Measurements from ENCODE around the gene GABBR2.

DNA sequence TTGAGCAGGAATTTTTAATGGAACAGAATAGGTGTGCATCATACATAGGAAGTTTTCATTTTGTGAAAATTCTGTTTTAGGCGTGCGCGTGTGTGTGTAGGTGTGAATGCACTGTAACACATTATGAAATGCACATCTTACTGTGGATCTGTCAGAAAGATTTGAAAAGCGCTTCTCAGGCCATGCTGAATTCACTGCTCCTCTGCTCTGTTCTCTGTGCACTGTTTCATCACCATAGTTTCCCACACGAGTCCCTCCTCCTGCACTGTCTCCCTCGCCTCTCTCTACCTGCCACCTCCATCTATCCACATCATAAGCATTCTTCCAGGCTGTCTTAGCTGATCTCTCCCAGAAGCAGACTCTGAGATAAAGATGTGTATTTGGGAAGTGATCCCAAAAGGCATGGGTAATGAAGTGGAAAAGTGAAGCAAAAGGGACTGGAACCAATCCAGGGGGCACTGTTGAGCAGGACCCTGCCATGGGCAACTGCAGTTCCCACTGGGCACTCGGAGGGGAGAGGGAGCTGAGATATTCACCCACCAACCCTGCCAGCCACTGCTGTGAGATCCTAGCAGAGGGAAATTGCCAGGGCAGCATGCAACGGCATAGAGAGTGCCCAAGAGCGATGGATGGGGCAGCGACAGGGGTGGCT, 65.9 kb downstream of the GABBR2 start:
- TF ChIP-seq ZEB2 (IDR thresholded peaks at IDR 0.05) (no peak), PURB (CRISPR knock-in tag; IDR thresholded peaks at IDR 0.05; ENCODE audit: low read depth) (no peak), PHB2 (IDR thresholded peaks at IDR 0.05; ENCODE audit: low read depth) (no peak), ZNF146 (CRISPR knock-in tag; IDR thresholded peaks at IDR 0.05; ENCODE audit: unreplicated experiment) (no peak), MCM7 (IDR thresholded peaks at IDR 0.05) (no peak), CHD4 (IDR thresholded peaks at IDR 0.05; ENCODE audit: insufficient read depth, insufficient replicate concordance, low read depth, low read length, poor library complexity, severe bottlenecking) (no peak), SRF (CRISPR knock-in tag; IDR thresholded peaks at IDR 0.05) (no peak), BRF1 (IDR thresholded peaks at IDR 0.05; ENCODE audit: borderline replicate concordance, extremely low read depth, insufficient read length) (no peak), ZNF311 (CRISPR knock-in tag; IDR thresholded peaks at IDR 0.05) (no peak)
- TF ChIP-seq, protein P1, sequence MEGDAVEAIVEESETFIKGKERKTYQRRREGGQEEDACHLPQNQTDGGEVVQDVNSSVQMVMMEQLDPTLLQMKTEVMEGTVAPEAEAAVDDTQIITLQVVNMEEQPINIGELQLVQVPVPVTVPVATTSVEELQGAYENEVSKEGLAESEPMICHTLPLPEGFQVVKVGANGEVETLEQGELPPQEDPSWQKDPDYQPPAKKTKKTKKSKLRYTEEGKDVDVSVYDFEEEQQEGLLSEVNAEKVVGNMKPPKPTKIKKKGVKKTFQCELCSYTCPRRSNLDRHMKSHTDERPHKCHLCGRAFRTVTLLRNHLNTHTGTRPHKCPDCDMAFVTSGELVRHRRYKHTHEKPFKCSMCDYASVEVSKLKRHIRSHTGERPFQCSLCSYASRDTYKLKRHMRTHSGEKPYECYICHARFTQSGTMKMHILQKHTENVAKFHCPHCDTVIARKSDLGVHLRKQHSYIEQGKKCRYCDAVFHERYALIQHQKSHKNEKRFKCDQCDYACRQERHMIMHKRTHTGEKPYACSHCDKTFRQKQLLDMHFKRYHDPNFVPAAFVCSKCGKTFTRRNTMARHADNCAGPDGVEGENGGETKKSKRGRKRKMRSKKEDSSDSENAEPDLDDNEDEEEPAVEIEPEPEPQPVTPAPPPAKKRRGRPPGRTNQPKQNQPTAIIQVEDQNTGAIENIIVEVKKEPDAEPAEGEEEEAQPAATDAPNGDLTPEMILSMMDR (IDR thresholded peaks at IDR 0.05 in 2 of 3, conservative IDR thresholded peaks at IDR 0.05 in 1 of 3; ENCODE audit: insufficient read depth in 2 of 3, low read depth in 1 of 3, low read length in 3 of 3): peak; percentile 29 to 57 (median 31); a peak in 4 of 6 replicates
- TF ChIP-seq, protein P2, sequence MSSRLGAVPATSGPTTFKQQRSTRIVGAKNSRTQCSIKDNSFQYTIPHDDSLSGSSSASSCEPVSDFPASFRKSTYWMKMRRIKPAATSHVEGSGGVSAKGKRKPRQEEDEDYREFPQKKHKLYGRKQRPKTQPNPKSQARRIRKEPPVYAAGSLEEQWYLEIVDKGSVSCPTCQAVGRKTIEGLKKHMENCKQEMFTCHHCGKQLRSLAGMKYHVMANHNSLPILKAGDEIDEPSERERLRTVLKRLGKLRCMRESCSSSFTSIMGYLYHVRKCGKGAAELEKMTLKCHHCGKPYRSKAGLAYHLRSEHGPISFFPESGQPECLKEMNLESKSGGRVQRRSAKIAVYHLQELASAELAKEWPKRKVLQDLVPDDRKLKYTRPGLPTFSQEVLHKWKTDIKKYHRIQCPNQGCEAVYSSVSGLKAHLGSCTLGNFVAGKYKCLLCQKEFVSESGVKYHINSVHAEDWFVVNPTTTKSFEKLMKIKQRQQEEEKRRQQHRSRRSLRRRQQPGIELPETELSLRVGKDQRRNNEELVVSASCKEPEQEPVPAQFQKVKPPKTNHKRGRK (tag; IDR thresholded peaks at IDR 0.05): no peak
- TF ChIP-seq, protein P3, sequence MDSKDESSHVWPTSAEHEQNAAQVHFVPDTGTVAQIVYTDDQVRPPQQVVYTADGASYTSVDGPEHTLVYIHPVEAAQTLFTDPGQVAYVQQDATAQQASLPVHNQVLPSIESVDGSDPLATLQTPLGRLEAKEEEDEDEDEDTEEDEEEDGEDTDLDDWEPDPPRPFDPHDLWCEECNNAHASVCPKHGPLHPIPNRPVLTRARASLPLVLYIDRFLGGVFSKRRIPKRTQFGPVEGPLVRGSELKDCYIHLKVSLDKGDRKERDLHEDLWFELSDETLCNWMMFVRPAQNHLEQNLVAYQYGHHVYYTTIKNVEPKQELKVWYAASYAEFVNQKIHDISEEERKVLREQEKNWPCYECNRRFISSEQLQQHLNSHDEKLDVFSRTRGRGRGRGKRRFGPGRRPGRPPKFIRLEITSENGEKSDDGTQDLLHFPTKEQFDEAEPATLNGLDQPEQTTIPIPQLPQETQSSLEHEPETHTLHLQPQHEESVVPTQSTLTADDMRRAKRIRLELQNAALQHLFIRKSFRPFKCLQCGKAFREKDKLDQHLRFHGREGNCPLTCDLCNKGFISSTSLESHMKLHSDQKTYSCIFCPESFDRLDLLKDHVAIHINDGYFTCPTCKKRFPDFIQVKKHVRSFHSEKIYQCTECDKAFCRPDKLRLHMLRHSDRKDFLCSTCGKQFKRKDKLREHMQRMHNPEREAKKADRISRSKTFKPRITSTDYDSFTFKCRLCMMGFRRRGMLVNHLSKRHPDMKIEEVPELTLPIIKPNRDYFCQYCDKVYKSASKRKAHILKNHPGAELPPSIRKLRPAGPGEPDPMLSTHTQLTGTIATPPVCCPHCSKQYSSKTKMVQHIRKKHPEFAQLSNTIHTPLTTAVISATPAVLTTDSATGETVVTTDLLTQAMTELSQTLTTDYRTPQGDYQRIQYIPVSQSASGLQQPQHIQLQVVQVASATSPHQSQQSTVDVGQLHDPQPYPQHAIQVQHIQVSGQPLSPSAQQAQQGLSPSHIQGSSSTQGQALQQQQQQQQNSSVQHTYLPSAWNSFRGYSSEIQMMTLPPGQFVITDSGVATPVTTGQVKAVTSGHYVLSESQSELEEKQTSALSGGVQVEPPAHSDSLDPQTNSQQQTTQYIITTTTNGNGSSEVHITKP (IDR thresholded peaks at IDR 0.05; ENCODE audit: partially characterized antibody): no peak

Measured in K562 (cell line).